MCF 10A (cell line): Measurements from ENCODE around the gene LRIG3. TPM values are rescaled to one million over a fixed set of nuclear protein-coding genes. Genes with fewer than 3 reads are reported as not detected.

Source experiments
- BruUV-seq: library from RNA; stranded (reverse); fragments of 400-500 nt; replicated peaks from 2 replicates; lab custom pipeline; 2021; lab: Mats Ljungman, UMichigan
- CTCF ChIA-PET: fragments of 300-600 bp; sonication (Branson Sonifier 250); formaldehyde crosslinking; extraction: SDS; loops from one replicate; lab custom pipeline; 2021; ENCODE audit warnings: antibody characterized with exemption, inconsistent platforms; lab: Yijun Ruan, JAX
- POLR2A ChIA-PET: fragments of 300-600, 350-650 bp; sonication (Branson Sonifier 250); formaldehyde crosslinking; extraction: SDS; loops from one replicate; lab custom pipeline; 2020; ENCODE audit warnings: antibody characterized with exemption, inconsistent platforms; lab: Yijun Ruan, JAX
- DNase-seq: peaks from one replicate; pipeline ENCODE4 v3.0.0-alpha.2; 2018; ENCODE audit not compliant: unreplicated experiment
- H3K27ac Mint-ChIP-seq: one replicate; pipeline ENCODE4 v1.8.0; 2022; ENCODE audit warnings: mild to moderate bottlenecking, low read depth, mixed read lengths; ENCODE audit not compliant: unreplicated experiment
- H3K27me3 Mint-ChIP-seq: one replicate; pipeline ENCODE4 v1.8.0; 2022; ENCODE audit warnings: mixed read lengths; ENCODE audit not compliant: insufficient read depth, unreplicated experiment
- H3K36me3 Mint-ChIP-seq: one replicate; pipeline ENCODE4 v1.8.0; 2022; ENCODE audit warnings: mild to moderate bottlenecking, moderate library complexity, mixed read lengths; ENCODE audit not compliant: insufficient read depth, unreplicated experiment
- H3K4me1 Mint-ChIP-seq: one replicate; pipeline ENCODE4 v1.8.0; 2022; ENCODE audit warnings: mixed read lengths; ENCODE audit not compliant: insufficient read depth, unreplicated experiment
- H3K4me3 Mint-ChIP-seq: one replicate; pipeline ENCODE4 v1.8.0; 2022; ENCODE audit warnings: mild to moderate bottlenecking, moderate library complexity, mixed read lengths; ENCODE audit not compliant: unreplicated experiment
- H3K9me3 Mint-ChIP-seq: one replicate; pipeline ENCODE4 v1.8.0; 2022; ENCODE audit warnings: mixed read lengths; ENCODE audit not compliant: unreplicated experiment
- intact Hi-C: fragments of 100-400 bp; cut with micrococcal nuclease; formaldehyde crosslinking; loops from 2 replicates; pipeline ENCODE4 v1.14.1; 2022
- total RNA-seq: library from RNA; stranded (reverse); gene quantifications from 2 replicates; pipeline ENCODE4 v1.2.3, GENCODE V29; 2022
- TF ChIP-seq, protein P1 (sequence below): fragments of 200-600 bp; IDR thresholded peaks from one replicate; pipeline ENCODE4 v1.8.0; 2022; ENCODE audit warnings: antibody characterized with exemption, mild to moderate bottlenecking; ENCODE audit not compliant: unreplicated experiment

The LRIG3 gene
- total RNA-seq, 1 experiment from 2014 or later: 41.5 TPM

DNA sequence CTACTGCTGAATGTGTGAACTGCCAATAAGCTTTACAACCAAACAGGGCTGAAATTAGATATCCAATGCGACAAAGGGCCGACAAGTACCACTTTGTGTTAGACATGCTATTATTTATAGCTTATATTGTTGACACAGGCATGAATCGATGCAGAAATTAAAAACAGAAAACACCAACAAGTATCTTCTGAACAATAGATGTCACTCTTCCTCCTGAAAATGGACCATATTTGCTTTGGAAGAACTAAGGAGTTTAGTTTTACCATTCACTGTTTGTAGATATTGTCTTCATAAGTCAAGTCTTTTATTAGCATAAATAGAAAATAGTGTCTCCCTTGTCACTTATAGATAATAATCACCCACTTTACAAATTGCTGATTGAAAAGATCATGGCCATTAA lies 86.5 kb downstream of the LRIG3 start:
- peaks cover under 1% of the 10 kb centered on the region for H3K9me3 Mint-ChIP-seq
- no peaks in the 10 kb centered on the region for H3K4me1 Mint-ChIP-seq
- H3K27ac Mint-ChIP-seq: no peak overlapping the region
- ChIA-PET CTCF (interaction anchor here (0.6 to 1.5 kb wide), 8 partner anchors 19 to 574 kb away, joined by 3 to 6 read pairs (median 4); no protein-coding TSS in a partner anchor), POLR2A (interaction anchor here (0.6 to 0.9 kb wide), 2 partner anchors 16 to 135 kb away, joined by 3 read pairs; no protein-coding TSS in a partner anchor)
- BruUV-seq: no TSS peak
- TF ChIP-seq, protein P1, sequence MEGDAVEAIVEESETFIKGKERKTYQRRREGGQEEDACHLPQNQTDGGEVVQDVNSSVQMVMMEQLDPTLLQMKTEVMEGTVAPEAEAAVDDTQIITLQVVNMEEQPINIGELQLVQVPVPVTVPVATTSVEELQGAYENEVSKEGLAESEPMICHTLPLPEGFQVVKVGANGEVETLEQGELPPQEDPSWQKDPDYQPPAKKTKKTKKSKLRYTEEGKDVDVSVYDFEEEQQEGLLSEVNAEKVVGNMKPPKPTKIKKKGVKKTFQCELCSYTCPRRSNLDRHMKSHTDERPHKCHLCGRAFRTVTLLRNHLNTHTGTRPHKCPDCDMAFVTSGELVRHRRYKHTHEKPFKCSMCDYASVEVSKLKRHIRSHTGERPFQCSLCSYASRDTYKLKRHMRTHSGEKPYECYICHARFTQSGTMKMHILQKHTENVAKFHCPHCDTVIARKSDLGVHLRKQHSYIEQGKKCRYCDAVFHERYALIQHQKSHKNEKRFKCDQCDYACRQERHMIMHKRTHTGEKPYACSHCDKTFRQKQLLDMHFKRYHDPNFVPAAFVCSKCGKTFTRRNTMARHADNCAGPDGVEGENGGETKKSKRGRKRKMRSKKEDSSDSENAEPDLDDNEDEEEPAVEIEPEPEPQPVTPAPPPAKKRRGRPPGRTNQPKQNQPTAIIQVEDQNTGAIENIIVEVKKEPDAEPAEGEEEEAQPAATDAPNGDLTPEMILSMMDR: no peak
- no peak overlapping the region for H3K4me3 Mint-ChIP-seq
- intact Hi-C loops: loop anchor here (1.0 to 5.0 kb wide), 2 partner anchors 253 to 318 kb away; no protein-coding TSS in a partner anchor
- peak; percentile 6 for DNase-seq
- no peaks in the 10 kb centered on the region for H3K27me3 Mint-ChIP-seq
- no peaks in the 10 kb centered on the region for H3K36me3 Mint-ChIP-seq

DNA sequence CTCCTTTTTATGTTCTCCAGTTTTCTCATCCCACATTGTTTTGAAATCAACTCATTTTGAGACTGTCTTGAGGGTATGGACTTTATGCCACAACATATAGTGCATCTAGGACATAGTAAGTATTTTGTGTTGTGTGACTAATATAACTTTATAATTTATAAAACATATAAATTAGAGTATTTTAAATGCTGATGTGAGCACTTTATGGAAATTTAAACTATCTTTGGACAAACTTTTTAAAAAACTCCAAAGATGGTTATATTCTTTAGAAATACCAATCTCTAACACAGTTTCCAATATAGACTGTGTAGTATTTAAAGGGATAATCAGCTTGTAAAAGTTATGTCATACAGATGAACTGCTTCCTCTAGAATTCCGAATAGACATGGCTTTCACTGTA lies 87.4 kb downstream of the LRIG3 start:
- ChIA-PET POLR2A (no interaction called here), CTCF (interaction anchor here (0.6 to 1.7 kb wide), 3 partner anchors 82 to 318 kb away, joined by 3 to 9 read pairs (median 4); no protein-coding TSS in a partner anchor)
- H3K27ac Mint-ChIP-seq: no peak overlapping the region
- H3K4me1 Mint-ChIP-seq: no peaks in the 10 kb centered on the region
- DNase-seq: no peak
- BruUV-seq: no TSS peak
- no peaks in the 10 kb centered on the region for H3K27me3 Mint-ChIP-seq
- intact Hi-C loops: loop anchor here (5.0 kb wide), 1 partner anchor 319 kb away; no protein-coding TSS in a partner anchor
- H3K4me3 Mint-ChIP-seq: no peak overlapping the region
- TF ChIP-seq, protein P1: no peak
- H3K9me3 Mint-ChIP-seq: no peaks in the 10 kb centered on the region
- no peaks in the 10 kb centered on the region for H3K36me3 Mint-ChIP-seq
